ACHN (cell line): Measurements from ENCODE around the gene RUNDC3A.
"Not testable (repeated sequence)": the region's sequence is repeated elsewhere in the genome, so short reads cannot be mapped to it uniquely, and the experiment has no call there.

ENCODE experiments used
- DNase-seq: peaks from one replicate; pipeline ENCODE4 v3.0.0-alpha.2; 2015
- in situ Hi-C: cut with HindIII; loops from 2 replicates; pipeline ENCODE4 v1.10.0; 2017; ENCODE audit warnings: low sequenced_read_pairs, low pct_ligation_motif_present, low pct_unique_long_range_greater_than_20kb

The RUNDC3A gene

DNA sequence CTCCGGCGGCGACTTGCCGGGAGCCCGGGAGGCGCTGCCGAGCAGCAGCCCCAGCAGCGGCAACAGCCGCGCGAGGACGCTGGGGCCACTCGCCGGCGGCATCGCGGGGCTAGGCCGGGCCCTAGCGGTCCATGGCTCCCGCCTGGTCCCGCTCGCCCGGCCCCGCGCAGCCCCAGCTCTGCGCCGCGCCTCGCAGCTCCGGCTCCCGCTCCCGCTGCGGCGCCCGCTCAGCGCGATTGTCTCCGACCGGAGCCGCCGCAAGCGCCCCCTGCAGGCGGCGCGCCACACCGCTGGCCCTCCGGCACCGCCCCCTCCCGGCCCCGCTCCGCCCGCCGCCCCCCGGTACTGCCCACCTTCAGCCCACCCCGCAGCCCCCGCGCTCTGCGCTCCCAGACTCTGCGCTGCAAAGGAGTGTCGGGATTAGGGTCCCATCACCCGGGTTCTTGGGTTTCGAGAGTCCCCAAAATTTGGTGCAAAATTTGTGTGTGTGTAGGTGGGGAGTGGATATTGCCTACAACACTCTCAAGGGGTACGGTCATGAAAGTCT lies 55.3 kb downstream of the RUNDC3A start, which contains the start of gene FAM171A2:
FAM171A2 (minus strand) TSS at position 241 of the 547 bp plus-strand sequence; CDS start at position 102, 139 bp downstream.
- DNase-seq, result peak; percentile 67
- in situ Hi-C loops, result no loop called here

DNA sequence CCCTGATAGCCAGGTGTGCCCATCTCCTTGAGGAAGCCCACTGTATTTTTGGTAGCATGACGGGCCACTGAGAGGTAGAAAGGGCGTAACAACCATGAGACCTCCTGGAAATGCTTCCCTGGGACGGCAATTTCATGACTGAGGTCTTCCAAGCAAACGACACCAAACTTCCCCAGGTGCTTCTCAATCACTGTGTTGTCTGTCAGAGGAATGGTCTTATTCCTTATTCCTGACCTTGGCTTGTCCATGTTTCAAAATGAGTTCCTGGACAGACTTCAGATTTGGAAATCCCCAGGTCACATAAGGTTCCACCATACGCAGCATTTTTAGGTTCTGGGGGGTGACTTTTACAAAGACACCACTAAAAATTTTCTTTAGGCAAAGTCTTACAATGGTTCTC lies 56.6 kb downstream of the RUNDC3A start:
- DNase-seq, in situ Hi-C loops: not testable (repeated sequence)

DNA sequence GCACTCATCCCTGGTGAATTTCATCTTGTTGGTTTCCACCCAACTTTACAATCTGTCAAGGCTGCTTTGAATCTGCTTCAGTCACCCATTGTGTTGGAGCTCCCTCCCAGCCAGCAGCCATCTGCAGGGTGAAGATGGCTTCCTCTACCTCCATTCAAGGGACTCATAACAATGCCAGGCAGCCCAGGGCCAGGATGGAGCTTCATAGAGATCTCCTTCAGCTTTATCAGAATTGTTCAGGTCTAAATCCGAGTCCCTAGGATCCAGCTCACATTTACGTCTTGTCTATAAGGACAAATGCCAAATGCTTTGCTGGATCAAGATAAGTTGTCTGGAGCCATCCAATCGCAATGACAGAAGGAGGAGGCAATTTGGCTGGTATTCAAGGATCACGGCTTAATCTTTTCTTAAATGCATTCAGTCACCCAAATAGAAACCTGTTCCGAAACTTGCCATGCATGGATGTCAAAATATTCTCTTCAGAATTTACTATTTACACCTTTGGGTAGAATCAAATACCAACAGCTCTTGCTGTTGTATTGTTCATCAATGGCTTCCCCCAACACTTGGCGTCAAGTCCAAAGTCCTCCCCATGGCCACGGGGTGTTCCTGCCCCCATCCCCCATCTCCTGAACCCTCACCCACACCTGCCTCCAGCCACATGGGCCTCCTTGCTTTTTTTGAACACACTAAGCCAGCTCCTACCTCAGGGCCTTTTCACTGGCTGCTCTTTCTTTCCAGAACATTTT lies 59.0 kb downstream of the RUNDC3A start:
- no peak for DNase-seq
- in situ Hi-C loops, result no loop called here
